CD4-positive, alpha-beta T cell treated with Interleukin-17A for 1 hour (primary cell): ENCODE results near the gene PRLH.

Experiments used
- DNase-seq: peaks from one replicate; pipeline ENCODE4 v3.0.0-alpha.2; 2020

The PRLH gene

DNA sequence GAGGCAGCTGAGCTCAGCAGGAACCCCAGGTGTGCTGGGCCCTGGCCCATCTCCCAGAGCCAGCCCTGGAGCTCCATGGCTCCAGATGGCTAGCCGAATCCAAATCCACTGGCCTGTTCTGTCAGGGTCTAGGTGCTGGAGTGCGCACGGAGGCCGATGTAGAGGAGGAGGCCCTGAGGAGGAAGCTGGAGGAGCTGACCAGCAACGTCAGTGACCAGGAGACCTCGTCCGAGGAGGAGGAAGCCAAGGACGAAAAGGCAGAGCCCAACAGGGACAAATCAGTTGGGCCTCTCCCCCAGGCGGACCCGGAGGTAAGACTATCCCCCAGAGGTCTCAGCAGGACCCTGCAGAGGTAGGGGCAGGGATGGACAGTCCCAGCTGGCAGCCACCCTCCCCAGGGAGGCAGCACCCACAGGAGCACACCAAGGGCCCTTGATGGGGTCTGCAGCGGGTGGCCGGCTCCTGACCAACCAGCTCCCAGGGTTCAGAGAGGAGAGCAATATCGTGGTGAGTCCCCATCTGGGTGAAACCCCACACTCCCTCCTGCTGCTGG is 26.1 kb upstream of the PRLH start:
- no peak for DNase-seq

DNA sequence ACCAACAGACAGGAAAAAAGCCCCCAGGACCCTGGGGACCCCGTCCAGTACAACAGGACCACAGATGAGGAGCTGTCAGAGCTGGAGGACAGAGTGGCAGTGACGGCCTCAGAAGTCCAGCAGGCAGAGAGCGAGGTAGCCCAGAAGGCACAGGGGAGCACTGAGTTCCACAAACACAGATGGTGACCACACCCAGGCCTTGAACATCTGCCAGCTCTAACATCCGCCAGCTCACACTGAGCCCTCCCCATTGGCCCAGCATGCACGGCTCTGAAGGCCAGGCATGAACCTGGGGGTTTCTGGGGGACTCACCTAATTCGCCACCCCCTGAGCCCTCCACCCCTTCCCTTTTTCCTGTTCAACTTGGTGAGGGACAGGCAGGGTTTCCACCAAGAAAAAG is 25.6 kb upstream of the PRLH start:
- DNase-seq, result no peak

DNA sequence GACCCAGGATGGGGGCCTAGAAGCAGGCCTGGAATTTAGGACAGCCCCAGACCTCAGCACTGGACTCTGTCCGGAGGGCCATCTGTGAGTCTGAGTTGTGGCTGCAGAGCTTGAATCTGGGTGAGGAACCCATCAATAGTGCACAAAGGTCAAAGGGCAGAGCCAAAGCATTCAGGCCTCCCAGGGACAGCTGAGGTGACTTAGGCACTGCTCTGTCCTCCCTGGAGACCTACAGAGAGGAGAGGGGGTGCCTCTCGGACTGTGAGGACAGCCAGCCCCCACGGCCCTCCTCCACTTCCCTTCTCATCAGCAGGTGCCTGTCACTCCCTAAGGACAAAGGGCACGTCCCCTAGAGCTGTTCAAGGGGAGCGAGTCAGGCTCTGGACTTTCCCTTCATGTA is 25.1 kb upstream of the PRLH start:
- no peak for DNase-seq

DNA sequence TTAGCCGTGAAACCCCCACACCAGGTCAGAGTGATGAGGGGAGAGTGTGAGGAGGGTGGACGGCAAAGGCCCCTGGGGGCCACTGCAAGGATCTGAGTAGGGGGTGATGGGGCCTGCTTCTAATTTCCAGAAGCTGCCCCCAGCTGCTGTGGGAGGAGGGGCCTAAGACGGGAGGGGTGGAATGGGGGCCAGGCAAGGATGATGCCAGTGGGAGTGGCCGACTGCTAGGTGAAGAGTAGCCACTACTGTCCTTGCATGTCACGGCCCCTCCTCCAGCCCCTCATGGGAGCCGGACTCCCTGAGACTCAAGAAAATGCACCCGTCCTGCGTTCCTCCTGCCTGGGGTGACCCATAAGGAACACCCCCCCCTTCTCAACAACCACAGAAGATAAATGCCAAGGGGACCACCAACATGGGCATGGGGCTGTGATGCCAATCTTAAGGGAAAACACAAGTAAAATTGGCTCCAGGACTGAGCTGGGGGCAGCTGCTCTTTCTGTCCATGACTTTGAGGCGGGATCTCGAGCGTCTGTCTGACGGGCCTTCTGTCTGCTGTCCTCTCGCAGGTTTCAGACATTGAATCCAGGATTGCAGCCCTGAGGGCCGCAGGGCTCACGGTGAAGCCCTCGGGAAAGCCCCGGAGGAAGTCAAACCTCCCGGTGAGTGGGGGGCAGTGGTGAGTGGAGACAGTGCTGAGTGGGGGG is 24.2 kb upstream of the PRLH start:
- no peak for DNase-seq

DNA sequence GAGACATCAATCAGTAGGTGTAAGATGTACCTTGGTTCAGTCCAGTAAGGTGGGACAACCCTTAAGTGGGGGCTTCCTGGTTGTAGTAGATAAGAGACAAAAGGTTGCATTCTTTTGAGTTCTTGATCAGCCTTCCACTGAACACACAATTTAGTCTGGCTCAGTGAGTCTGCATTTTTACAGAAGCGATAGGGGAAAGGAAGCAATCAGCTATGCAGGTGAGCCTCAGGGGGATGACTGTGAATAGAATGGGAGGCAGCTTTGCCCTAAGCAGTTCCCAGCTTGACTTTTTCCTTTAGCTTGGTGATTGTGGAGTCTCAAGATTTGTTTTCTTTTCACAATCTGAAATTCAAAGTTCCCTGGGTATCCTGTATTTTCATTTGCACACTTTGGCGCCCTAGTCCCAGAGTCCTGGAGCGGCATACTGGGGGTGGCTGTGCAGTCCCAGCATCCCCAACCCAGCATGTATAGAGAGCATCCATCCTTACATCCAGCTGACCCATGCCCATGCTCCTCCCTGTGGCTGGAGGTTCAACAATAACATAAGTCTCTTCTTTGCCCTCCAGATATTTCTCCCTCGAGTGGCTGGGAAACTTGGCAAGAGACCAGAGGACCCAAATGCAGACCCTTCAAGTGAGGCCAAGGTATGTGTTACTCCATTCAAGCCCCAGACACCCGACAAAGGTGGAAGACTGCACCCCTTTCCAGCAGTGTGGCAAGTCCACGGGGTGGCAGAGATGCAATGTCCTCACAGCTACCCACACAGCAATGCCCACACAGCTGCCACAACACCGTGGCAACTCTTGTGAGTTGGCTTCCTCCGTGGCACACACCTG is 20.1 kb upstream of the PRLH start:
- DNase-seq, result no peak

DNA sequence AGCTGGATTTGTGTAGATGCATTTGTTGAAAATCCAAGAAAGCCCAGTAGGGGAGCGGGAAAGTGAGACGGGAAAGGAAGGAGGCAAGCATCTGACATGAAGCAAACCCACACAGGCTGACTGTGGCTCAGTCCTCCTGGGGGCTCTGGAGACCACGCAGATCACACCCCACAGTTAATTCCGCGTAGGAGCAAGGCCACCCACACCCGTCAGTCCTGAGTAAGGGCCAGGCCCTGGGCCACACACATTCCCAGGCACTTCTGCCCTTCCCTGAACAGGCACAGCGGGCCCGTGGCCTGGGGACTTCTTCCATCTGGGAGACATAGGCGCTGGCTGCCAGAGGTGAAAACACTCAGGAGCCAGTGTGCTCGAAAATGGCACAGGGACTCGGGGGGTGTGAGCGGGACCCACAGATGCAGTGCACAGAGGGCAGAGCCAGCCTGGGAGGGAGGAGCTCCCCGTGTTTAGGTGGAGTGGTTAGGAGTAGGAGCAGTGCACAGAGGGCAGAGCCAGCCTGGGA is 19.4 kb upstream of the PRLH start:
- DNase-seq, result no peak

DNA sequence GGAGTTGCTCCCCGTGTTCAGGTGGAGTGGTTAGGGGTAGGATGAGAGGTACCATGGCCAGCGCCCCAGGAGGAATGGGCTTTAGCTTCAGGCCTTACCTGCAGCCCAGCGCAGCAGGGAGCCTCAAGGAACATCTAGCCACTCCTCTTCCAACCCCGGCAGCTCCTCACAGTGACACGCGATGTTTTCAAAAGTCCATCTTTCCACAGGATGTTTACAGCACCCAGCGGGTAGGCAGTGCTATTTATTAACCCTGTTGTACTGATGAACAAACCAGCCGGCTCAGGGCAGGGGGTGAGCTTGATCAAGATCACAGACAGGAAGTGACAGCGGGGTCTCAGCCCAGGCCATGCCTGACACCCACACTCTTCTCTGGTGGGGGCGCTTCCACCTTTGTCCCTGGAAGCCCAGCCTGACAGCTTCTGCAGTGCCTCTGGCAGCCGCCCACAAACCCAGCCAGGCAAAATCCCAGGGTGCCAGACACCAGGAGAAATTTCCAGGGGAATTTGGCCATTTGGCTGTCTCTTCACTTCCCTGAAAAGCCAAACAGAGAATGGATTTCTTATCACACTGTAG is 18.4 kb upstream of the PRLH start:
- no peak for DNase-seq

DNA sequence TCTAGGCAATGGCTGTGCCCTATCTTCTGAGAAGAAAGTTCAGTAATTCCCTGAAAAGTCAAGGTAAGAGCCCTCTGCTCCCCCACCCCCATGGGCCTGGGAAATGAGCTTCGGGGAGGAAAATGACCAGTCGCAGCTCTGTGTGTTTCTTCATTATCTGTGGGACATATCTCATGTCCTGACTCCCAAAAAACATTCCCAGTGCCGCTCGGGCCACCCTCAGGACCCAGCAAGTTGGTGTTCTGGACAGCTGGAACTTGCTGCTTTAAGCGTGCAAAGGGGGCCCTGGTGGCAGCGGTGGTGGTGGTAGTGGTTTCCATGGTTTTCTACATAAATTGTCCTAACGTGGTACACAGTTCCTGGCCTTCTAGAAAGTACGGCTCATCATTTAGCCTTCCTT is 17.2 kb upstream of the PRLH start:
- DNase-seq, result no peak

DNA sequence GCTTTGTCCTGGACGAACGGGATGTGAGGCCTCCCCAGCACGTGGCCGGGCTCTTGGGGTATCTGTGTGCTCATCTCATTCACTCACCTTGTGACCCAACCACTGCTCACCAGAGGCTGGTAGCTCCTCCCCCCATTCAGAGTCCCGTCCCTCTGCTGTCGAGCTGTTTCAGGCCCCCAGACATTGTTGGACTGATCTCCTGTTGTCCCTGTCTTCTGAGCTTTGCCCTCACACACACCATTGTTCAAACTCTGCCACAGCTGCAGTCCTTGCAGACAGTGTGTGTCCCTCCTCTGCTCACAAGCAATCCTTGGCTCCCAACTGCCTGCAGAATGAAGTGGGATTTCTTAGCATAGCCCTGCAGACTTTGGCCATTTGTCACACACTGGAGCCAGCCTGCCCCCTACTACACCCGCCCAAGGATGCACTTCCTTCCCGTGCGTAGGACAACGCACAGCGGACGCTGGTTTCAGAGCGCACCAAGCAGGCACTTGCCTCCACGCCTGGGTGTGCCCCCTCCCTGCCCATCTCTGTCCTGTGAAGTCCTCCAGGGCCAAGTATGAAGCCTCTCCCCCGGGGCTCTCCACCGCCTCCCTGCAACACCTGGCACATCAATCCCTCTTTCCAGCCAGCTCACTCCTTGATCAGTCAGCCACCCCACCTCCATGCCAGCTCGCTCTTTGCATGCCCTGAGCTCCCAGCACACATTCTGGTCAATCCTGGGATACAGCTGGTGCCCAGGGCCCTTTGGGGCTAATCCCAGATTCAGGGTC is 16.5 kb upstream of the PRLH start:
- DNase-seq, result no peak

DNA sequence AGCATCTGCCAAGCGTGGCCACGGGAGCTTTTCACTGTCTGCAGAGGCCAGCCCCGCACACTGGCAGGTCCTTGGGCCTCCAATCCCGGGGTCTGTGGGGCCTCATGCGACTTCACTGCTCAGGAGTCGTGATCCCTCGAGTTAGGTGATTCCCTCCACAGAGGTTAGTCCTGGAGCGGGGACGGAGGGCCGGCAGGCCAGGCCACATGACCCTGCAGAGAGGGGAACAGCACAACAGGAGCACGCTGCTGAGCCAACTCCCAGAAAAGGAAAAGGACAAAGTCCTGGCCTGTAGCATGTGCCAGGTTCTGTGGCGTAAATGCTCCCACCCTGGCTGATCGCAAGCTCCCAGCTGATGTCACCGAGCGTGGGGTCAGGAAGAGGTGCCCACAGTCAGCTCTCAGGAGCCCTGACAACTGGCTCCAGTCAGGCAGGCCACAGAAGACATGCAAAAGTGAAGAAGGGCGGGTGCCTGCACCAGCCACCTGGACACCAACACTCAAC is 15.3 kb upstream of the PRLH start:
- DNase-seq, result no peak

DNA sequence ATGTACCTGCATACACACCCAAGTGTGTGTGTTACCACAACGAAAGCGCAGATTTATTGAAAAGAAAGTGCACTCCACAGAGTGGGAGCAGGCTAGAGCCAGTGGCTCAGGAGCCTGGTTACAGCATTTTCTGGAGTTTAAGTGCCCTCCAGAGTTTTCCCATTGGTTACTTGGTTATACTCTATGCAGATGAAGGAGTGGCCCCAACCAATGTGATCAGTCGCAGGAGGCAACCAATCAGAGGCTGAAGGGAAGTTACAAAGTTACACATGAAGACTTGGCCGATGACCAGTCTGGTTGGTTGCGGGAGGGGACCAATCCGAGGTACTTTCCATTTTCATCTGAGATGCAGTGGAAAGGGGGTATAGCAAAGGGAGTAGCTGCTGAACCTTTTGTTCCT is 13.5 kb upstream of the PRLH start:
- no peak for DNase-seq

DNA sequence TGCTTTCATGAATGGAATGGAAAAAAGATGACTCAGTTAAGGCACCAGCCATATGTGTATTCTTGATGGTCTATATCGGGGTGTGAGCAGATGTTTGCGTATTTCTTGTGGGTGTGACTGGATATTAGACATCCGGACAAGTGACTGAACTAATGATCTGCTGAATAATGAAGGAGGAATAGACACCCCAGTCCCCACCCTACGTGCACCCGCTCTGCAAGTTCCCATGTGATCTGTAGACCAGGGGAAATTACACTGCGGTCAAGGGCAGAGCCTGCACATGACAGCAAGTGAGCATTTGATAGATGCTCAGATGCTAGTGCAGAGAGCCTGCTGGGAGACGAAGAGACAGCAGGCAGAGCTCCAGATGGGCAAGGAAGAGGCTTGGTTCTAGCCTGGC is 12.4 kb upstream of the PRLH start:
- no peak for DNase-seq

DNA sequence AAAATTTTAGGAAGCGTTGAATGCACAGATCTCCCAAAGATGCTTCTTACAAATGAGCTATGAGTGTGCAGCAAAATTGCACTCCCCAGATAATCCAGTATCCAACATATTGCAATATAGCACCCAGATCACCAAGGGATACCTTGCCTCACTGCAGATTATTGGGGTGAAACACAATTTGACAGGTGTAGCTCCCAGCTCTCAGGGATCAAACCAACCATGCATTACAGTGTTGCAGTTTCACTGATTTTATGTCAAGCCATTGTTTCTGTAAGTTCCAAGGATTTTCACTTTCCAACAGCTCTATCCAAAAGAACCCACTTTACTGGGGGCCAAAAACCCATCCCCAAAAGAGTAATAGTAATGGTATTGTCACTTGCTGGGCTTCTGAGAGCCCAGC is 10.8 kb upstream of the PRLH start:
- DNase-seq, result no peak

DNA sequence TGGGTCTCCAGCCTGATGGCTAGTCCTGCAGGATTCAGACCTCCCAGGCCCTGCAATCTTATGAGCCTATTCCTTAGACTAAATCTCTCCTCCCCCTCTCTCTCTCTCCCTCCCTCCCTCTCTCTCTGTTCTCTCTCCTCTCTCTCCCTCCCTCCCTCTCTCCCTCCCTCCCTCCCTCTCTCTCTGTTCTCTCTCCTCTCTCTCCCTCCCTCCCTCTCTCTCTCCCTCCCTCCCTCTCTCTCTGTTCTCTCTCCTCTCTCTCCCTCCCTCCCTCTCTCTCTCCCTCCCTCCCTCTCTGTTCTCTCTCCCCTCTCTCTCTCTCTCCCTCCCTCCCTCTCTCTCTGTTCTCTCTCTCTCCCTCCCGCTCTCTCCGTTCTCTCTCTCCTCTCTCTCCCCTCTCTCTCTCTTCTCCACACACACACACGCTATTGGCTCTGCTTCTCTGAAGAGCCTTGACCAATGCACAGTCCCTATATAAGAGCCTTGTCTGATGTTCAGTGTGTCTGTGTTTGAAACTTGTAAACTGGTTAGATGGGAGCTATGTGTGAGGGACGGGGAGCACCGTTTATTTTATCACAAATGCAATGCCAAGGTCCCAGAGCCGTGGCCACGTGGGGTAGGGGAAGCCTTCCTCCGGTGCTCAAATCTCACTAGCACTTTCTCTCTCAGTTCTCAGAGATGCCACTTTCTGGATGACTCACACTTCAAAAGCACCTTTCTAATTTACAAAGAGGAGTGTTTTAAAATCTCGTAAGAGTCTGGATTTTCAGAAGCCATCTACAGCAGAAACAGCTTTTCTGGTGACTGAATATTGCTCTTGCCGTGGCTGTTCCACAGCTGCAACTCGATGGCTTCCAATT is 9.4 kb upstream of the PRLH start:
- DNase-seq, result no peak

DNA sequence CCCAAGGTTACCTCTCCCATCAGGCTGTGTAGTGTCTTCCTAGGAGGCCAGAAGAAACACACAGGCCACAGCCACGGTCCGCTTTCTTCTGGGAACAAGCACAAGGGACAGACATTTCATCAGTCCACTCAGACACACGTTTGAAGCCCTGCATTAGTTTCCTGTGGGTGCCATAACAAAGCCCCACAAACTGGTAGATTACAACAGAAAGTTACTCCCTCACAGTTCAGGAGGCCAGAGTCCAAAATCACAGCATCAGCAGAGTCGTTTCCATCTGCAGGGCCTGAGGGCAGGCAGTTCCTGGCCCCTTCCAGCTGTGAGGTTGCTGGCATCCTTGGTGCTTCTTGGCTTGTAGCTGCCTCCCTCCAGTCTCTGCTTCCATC is 8.8 kb upstream of the PRLH start:
- DNase-seq, result no peak

DNA sequence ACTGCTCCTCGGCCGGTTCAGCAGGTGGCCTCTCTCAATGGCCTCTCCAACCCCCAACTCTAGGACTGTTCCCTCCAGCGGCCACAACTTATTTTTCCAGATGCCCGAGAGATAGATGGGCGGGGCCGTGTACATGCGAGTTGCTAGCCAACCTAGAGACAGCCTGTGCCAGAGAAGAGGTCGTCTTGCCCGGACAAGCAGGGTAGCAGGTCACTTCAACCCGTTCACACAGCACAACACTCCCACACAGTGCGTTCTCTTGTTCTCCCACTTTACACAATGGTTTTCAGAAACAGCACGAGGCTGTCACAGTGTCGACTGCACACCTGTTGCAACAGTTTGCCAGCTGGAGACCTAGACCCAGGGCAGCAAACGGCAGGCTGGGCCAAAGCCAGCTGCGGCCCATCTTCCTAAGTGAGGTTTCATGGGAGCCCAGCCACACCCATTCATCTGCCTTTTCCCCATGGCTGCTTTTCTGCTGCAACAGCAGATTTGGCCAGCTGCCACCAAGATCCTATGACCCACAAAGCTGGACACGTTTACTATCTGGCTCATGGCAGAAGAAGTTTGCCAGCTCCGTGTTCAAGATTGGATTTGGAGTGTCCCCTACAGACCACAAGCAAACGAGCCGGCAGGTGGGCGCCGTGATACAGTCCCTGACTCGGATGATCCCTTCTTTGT is 7.3 kb upstream of the PRLH start:
- DNase-seq, result no peak

DNA sequence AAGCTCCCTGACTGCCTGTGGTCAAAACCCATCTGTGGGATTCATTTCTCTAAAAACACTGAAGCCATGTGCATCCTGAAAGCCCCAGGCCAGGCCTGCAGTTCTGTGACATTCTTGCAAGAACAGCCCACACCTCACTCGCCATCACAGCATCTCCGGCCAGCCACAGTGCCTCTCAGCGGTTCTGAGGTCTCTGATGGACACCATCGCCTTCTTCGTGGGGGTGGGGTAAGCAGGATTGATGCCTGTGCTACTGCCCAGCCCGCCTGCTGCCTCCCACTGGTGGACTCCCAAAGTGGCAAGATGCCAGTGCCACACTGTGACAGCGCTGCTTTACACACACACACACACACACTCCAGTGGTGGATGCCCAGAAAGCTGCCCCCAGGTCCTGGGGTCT is 5.2 kb upstream of the PRLH start:
- no peak for DNase-seq

DNA sequence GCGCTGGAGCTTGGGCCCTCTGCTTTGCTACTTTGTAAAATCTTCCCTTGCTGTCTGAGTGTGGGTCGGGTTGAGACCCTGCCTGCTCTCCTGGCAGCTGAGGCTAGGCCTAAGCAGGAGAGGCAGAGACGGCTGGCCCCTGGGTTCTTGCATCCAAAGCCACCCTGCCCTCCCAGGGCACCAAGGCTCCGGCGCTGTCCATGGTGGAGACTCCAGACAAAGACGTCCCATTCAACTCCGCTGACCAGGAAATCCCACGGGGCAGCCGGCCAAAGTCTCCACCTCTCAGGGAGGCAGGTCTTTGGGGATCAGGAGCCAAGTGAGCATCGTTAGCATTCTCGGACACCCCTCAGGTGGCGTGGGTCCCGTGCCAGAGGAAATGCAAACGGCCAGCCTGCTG is 2.6 kb upstream of the PRLH start:
- DNase-seq, result no peak

DNA sequence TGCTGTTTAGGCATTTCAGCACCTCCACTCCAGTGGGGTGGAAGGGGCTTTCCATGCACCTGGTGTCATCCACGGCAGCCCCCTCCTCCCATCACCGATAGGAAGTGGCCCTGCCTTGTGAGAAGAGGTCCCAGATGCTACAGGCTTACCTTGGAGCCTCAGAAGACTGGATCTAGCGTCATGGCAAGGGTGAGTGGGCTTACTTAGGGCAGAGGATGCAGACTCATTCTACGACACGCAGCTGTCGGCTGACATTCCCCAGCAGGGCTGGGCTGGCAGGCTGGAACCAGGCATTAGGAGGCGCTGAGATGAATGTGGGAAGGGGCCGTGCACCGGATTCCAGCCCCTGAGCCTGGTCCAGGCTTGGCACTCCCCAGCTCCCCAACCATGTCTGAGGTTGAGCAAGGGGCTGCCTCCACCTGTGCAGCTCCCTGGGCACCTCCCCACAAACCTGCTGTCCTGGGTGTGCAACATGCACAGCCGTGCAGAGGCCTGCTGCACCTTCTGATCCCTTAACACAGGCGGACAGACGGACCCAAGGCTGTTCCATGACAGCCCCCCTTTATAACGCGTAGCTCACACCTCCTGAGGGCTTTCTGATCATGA is 1.7 kb upstream of the PRLH start:
- no peak for DNase-seq

DNA sequence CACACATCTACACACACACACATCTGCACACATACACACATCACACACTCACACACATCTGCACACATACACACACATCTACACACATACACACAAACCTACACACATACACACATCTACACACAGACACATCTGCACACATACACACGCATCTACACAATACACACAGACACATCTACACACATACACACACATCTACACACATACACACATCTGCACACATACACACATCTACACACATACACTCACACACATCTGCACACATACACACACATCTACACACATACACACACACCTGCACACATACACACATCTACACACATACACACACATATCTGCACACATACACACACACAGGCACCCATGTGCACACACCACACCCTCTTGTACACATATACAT is 400 bp upstream of the PRLH start:
- no peak for DNase-seq
